Measurements from ENCODE around the gene KIAA1958.
A peak's percentile ranks its signal among the peaks of the same experiment; 100 is the strongest.

The KIAA1958 gene

DNA sequence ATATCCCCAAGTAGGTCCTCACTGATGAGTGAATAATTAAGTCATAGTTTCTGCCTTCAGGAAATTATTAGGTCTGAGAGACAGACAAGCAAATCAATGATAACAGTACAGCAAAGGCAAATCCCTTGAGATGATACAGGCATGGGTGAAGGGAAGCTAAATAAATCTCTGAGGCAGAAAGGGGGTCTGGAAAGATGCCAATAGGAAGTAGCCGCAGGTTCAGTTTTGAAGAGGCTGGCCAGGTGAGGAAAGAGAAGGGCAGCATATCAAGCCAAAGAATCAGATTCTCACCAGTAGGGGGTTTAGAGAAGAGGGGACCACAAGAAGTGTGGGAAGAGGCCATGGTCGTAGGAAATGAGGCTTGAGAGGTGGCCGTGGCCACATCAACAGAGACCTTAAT is 85.8 kb downstream of the KIAA1958 start:
- Histone ChIP-seq H2AFZ (ENCODE audit: low read length) (no peak overlapping the region), H3K36me3 (ENCODE audit: insufficient read depth, low read length) (peaks cover 27% of the 10 kb centered on the region; the same call in 1 of the 2 replicates), H3K79me2 (ENCODE audit: insufficient read depth, low read length) (peaks cover 49% of the 10 kb centered on the region), H3K9me2 (replicated peaks; ENCODE audit: low read depth, low read length) (no peaks in the 10 kb centered on the region), H3K9ac (ENCODE audit: low read depth, low read length, poor library complexity, severe bottlenecking) (no peak overlapping the region), H3F3A (ENCODE audit: low read depth) (no peaks in the 10 kb centered on the region), H3K4me2 (ENCODE audit: low read depth, low read length, poor library complexity, severe bottlenecking) (no peak overlapping the region), H3K9me3 (ENCODE audit: insufficient read depth, low read depth, low read length) (no peaks in the 10 kb centered on the region), H3K4me3 (ENCODE audit: low read length, poor library complexity, severe bottlenecking) (no peak overlapping the region), H4K20me1 (ENCODE audit: insufficient read depth, low read length, poor library complexity, severe bottlenecking) (peaks cover 11% of the 10 kb centered on the region), H3K27me3 (ENCODE audit: insufficient read depth, low read length, poor library complexity, severe bottlenecking) (no peaks in the 10 kb centered on the region), H3K4me1 (ENCODE audit: insufficient read depth, low read length, poor library complexity, severe bottlenecking) (peaks cover 12% of the 10 kb centered on the region)
- TF ChIP-seq EZH2phosphoT487 (IDR thresholded peaks at IDR 0.05; ENCODE audit: borderline replicate concordance), result no peak
- TF ChIP-seq, protein P1, sequence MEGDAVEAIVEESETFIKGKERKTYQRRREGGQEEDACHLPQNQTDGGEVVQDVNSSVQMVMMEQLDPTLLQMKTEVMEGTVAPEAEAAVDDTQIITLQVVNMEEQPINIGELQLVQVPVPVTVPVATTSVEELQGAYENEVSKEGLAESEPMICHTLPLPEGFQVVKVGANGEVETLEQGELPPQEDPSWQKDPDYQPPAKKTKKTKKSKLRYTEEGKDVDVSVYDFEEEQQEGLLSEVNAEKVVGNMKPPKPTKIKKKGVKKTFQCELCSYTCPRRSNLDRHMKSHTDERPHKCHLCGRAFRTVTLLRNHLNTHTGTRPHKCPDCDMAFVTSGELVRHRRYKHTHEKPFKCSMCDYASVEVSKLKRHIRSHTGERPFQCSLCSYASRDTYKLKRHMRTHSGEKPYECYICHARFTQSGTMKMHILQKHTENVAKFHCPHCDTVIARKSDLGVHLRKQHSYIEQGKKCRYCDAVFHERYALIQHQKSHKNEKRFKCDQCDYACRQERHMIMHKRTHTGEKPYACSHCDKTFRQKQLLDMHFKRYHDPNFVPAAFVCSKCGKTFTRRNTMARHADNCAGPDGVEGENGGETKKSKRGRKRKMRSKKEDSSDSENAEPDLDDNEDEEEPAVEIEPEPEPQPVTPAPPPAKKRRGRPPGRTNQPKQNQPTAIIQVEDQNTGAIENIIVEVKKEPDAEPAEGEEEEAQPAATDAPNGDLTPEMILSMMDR (conservative IDR thresholded peaks at IDR 0.05; ENCODE audit: low read length), result peak; percentile 27; the same call in 1 of the 2 replicates

GRCh38 chr9:112574008-112574407 is 87.4 kb downstream of the KIAA1958 start:
- Histone ChIP-seq H3K36me3 (ENCODE audit: insufficient read depth, low read length) (peaks cover 27% of the 10 kb centered on the region; the same call in 1 of the 2 replicates), H3F3A (ENCODE audit: low read depth) (no peaks in the 10 kb centered on the region), H3K4me3 (ENCODE audit: low read length, poor library complexity, severe bottlenecking) (no peak overlapping the region), H3K9ac (ENCODE audit: low read depth, low read length, poor library complexity, severe bottlenecking) (no peak overlapping the region), H4K20me1 (ENCODE audit: insufficient read depth, low read length, poor library complexity, severe bottlenecking) (peaks cover 11% of the 10 kb centered on the region), H3K27me3 (ENCODE audit: insufficient read depth, low read length, poor library complexity, severe bottlenecking) (no peaks in the 10 kb centered on the region), H3K4me1 (ENCODE audit: insufficient read depth, low read length, poor library complexity, severe bottlenecking) (peaks cover 12% of the 10 kb centered on the region), H3K9me3 (ENCODE audit: insufficient read depth, low read depth, low read length) (no peaks in the 10 kb centered on the region), H3K9me2 (replicated peaks; ENCODE audit: low read depth, low read length) (no peaks in the 10 kb centered on the region), H3K79me2 (ENCODE audit: insufficient read depth, low read length) (peaks cover 39% of the 10 kb centered on the region), H2AFZ (ENCODE audit: low read length) (no peak overlapping the region), H3K4me2 (ENCODE audit: low read depth, low read length, poor library complexity, severe bottlenecking) (no peak overlapping the region)
- no peak for TF ChIP-seq EZH2phosphoT487 (IDR thresholded peaks at IDR 0.05; ENCODE audit: borderline replicate concordance)
- TF ChIP-seq, protein P1 (conservative IDR thresholded peaks at IDR 0.05; ENCODE audit: low read length), result no peak

DNA sequence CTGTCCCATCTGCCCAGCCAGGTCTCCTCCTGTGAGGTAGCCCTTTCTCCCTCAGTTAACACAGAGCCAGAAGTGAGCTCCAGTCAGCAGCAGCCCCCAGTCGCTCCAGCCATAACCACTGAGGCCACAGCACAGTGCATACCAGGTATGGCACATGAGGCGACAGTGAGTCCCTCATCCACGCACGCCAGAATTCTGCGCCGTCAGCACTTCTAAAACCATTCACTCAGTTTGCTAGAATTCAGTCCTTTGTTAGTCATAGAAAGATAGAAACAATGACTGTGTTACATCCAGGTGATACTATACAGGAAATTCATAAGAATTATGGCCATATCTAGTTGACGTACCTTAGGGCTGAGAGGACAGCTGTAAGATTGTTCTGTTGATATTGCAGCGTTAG is 88.5 kb downstream of the KIAA1958 start:
- peaks cover 11% of the 10 kb centered on the region for H4K20me1 ChIP-seq (ENCODE audit: insufficient read depth, low read length, poor library complexity, severe bottlenecking)
- H3K4me1 ChIP-seq (ENCODE audit: insufficient read depth, low read length, poor library complexity, severe bottlenecking), result peaks cover 12% of the 10 kb centered on the region
- H3K79me2 ChIP-seq (ENCODE audit: insufficient read depth, low read length), result peaks cover 35% of the 10 kb centered on the region
- H3K36me3 ChIP-seq (ENCODE audit: insufficient read depth, low read length), result peaks cover 27% of the 10 kb centered on the region; the same call in 1 of the 2 replicates
- no peak overlapping the region for H3K9ac ChIP-seq (ENCODE audit: low read depth, low read length, poor library complexity, severe bottlenecking)
- no peaks in the 10 kb centered on the region for H3K9me3 ChIP-seq (ENCODE audit: insufficient read depth, low read depth, low read length)
- no peak overlapping the region for H2AFZ ChIP-seq (ENCODE audit: low read length)
- H3K27me3 ChIP-seq (ENCODE audit: insufficient read depth, low read length, poor library complexity, severe bottlenecking), result no peaks in the 10 kb centered on the region
- no peak for TF ChIP-seq EZH2phosphoT487 (IDR thresholded peaks at IDR 0.05; ENCODE audit: borderline replicate concordance)
- TF ChIP-seq, protein P1 (conservative IDR thresholded peaks at IDR 0.05; ENCODE audit: low read length), result no peak
- H3K4me2 ChIP-seq (ENCODE audit: low read depth, low read length, poor library complexity, severe bottlenecking), result no peak overlapping the region
- no peaks in the 10 kb centered on the region for H3K9me2 ChIP-seq (replicated peaks; ENCODE audit: low read depth, low read length)
- H3F3A ChIP-seq (ENCODE audit: low read depth), result no peaks in the 10 kb centered on the region
- no peak overlapping the region for H3K4me3 ChIP-seq (ENCODE audit: low read length, poor library complexity, severe bottlenecking)
